ENCODE measurements around the gene AHNAK2.
"Not testable (repeated sequence)": the region's sequence is repeated elsewhere in the genome, so short reads cannot be mapped to it uniquely, and the experiment has no call there.

Gene AHNAK2

DNA sequence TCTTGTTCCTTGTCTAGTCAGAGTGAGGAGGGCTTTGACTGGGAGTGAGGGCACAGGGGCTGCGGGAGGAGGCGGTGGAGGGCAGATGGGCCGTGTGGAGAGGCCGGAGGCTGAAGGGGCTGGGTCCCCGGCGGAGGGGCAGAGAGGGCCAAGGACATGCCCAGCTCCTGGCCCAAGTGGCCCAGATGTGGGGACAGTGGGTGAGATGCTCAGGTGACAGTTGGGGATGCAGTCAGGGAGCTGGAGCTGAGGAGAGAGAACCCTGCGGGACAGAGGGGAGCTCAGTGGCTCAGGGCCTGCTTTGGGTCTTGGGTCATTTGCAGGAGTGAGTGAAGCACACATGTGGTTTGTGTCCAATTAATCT, 80.0 kb downstream of the AHNAK2 start:
- no peak for DNase-seq (ENCODE audit: low spot score)

DNA sequence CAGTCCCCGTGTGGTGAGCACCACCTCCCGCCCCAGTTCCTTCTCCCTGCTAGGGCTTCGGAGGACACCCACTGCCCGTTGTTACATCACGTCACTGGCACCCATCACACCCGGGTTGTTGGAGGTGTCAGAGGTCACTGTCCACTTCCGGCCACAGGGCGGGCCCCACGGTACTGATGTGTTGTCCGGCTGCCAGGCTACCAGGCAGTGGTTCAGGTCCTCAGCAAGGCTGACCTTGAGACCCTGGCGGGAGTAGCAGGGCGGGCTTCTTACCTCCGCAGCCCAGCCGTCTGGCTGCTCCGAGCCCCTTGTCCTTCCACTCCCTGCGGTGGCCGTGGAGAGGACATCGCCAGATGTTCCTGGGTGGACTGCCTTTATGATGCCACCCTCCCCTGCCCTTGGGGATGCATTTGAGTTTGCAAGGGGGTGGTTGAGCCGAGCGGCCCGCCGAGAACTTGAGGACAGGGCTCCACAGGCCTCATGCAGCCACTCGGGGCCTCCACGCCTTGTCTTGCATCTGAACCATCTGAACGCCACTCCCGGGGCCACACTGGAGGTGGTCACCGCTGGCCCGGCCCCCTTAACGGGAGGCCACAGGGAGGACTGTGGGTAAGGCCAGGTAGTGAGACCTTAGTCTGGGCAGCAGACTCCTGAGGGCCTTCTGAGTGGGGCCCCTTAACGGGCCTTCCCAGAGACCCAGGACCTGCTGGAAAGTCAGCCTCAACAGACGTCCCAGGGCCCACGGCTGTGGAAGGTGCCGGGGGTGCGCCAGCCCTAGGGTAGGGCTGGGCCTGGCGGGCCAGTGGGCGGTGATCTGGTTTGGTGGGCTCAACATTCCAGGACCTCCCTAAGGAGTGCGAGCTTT, 80.6 kb downstream of the AHNAK2 start:
- no peak for DNase-seq (ENCODE audit: low spot score)

DNA sequence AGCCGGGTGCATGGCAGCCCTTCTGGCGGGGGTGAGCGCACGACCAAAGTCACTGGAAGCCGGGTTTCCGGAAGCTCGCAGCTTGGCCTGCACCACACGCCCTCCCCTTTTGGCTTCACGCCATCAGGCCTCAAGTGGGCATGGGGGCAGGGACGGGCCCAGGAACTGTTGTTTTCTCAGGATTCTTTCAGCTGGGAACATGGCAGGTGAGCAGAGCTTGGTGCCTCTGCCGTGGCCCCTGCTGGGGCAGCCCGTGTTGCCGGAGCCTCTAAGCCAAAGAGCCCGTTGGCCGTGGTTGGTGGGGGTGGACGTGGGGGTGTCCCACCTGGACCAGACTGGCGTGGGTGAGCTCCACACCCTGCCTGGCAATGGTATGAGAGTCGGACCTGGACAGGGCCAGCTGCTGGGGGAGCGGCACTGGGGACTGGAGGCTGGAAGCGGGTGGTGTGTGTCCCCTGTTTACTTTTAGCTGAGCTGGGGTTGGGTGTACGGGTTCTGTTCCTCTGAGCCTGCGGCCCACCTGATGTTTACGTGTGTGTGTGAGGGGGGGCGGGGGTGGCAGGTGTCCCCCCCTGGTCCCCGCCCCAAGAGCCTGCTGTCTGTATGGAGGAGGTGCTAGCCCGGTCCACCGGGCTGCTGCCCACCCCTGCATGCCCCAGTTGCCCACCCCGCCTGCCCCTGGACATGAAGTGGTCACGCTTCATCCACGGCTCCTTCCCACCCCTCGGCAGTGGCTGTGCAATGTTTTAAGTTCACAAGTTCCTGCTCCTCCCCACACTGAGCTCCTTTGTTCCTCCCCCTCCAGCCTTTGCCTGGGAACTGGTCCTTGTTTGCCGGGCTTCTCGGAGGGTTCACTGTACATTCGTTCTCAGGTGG, 82.2 kb downstream of the AHNAK2 start:
- no peak for DNase-seq (ENCODE audit: low spot score)

DNA sequence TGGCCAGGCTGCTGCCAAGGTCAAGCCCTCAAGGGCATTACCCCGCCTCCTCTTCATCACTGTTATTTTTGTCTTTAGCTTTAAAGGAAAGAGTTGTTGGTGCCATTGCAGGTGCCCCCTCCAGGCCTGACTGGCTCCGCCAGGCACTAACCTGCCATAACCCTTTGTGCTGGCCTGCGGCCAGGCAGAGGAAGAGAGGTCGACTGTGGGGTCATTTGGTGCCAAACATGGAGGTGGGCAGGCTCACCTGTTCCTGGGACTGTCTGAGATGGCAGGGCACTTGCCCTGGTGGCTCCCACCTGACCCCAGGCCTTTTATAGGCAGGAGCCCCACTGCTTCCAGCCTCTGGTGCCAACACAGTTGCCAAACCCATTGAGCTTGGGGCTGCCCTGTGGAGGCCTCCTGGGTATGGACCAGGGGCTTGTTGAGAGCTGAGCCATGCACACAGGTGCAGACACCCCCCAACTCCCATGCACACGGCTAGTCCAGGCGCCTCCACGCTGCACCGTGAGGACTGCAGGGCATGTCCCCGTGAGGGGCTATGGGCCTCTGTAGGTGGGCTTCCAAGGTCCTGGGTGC, 82.9 kb downstream of the AHNAK2 start:
- DNase-seq (ENCODE audit: low spot score), result no peak

DNA sequence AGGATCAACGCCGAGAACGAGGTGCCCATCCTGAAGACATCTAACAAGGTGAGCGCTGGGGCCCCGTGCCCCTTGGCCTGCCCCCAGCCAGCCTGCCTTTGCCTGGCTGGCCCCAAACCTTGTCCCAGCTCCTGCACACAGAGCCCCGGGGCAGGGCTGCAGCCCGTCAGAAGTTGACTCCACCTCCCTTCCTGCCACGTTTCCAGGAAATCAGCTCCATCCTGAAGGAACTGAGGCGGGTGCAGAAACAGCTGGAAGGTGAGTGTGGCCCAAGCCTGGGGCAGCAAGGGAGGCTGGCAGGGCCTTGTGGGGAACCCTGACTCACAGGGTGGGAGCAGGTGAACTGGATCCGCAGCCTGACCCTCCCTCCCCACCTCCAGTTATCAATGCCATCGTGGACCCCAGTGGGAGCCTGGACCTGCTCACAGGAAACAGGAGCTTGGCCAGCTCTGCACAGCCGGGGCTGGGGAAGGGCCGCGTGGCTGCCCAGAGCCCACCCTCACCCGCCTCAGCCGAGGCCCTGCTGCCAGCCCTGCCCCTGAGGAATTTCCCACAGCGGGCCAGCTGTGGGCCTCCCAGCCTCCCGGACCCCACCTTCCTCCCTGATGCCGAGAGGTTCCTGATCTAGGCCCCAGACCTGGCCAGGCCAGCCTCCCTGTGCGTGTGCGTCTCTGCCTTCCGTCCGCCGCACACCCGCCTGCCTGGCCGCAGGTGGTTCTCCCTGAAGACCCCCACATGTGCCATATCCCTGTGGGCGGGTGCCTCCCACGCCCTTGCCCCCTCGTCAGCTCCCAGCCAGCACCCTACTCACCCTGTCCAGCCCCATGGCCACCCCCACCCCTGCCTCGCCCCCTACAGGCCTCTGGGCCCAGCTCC, 83.6 kb downstream of the AHNAK2 start:
- DNase-seq (ENCODE audit: low spot score), result no peak

DNA sequence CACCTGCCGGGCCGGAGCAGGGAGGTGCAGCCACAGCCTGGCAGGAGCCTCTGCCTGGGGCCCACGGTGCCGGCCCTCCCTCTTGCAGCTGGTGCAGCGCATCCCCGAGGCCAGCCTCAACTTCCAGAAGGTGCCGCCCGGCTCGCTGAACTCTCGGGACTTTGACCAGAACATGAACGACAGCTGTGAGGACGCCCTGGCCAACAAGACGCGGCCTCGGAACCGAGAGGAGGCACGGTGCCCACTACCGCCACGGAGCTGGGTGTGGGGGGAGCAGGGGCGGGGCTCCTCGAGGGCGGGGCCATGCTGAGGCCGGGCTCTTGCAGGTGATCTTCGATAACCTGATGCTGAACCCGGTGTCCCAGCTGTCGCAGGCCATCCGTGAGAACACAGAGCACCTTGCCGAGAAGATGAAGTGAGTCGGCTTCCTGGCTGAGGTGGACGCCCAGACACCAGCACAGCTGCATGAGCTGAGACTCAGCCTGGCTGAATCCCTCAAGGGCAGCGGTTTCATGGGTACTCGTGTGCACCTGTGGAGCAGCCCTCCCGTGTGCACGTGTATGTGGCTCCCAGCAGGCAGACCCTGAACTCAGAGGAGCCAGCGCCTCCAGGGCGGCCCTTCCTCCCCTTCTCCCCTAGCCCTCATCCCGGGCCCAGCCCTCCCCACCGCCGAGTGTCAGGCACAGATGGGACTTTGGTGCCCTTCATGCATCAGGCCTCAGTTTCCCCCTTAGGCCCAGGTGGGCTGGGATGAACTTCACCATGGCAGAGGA, 84.6 kb downstream of the AHNAK2 start:
- no peak for DNase-seq (ENCODE audit: low spot score)

DNA sequence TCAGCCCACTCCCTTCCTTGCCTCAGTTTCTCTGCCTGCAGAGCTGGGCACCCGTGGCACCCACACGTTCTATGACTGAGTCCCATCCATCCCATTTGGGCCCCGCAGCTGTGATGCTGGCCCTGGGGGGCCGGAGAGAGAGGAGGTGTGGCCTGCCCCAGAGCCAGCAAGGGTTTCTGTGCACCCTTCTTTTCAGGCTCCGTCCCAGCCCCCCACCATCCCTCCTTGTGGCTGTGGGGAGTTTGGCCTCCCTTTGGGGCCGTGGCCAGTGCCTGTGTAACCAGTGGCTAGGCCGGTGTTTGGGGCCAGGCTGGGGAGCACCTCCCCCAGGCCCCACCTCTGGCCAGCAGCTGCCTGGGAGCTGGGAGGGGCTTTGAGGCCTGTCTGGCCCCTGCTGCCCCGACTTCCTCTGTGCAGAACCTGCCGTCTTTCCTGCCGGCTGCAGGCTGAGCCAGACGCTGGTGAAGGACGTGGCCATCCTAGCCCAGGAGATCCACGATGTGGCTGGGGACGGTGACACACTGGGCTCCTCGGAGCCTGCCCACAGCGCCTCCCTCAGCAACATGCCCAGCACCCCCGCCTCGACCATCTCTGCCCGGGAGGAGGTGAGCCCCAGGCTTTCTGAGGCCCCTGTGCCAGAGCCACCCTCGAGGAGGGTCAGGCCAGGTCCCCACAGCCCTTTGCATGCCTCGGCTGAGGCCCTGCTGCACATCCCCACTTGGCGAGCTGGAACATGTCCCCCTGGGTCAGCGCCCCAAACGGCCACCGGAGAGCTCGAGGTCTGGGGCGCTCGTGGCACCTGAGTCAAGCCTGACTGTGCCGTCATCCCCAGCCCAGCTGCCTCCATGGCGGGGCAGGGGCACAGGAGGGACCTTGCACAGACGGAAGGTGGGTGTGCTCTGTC, 85.4 kb downstream of the AHNAK2 start:
- no peak for DNase-seq (ENCODE audit: low spot score)

DNA sequence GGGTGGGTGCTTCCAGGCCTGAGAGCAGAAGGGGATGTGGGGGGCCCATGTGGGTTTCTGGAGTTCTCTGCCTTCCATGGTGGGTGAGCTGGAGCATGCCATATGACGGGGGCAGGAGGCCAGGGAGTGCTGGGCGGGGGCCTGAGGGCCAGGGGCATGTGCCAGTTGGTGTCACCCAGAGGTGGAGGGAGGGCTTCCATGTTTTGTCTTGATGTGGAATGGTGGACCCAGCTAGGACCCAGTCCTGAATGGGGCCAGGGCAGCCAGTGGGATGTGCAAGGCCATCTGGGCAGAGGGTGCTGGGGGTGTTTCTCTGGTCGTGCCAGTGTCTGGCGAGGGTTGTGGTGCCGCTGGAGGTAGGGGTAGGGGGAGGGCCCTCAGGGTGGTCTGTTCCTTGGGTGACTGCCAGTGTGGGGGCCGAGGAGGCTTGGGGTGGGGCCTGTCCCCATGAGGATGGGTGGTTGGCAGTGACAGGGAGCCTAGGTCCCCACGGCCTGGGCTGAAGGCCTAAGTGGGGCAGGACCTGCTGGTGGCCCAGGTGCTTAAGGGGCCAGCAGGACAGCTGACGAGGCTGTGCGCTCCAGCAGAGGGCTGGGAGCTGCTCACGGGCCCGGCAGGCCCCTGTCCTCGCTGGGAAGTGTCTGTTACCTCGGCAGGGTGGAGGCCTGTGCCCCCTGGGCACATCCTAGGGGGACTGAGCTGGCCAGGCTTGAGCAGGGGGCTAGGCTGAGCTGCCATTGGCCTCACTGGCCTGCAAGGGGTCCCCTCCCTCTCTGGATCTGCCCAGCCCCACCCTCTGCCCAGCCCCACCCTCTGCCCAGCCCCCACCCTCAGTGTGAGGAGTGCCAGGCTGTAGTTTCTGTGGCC, 86.3 kb downstream of the AHNAK2 start:
- no peak for DNase-seq (ENCODE audit: low spot score)

DNA sequence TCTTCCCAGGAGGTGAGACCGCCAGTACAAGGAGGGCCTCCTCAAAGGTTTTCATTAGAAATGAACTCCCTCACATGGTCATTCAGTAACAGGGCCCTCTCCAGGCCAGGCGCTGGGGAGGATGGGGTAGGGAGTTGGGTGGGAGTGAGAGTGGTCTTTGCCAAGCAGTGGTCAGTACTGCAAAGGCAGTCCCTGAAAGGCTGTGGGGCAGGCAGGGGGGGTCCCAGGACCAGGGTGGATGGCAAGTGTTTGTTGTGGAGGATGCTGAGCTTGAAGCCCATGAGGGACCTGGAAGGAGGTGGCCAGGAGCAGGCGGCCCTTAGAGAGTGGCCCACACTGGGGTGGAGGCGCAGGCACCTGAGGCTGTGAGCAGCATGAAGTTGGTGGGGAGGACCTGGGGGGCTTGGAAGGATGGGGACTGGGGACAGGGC, 87.0 kb downstream of the AHNAK2 start:
- DNase-seq (ENCODE audit: low spot score), result no peak

DNA sequence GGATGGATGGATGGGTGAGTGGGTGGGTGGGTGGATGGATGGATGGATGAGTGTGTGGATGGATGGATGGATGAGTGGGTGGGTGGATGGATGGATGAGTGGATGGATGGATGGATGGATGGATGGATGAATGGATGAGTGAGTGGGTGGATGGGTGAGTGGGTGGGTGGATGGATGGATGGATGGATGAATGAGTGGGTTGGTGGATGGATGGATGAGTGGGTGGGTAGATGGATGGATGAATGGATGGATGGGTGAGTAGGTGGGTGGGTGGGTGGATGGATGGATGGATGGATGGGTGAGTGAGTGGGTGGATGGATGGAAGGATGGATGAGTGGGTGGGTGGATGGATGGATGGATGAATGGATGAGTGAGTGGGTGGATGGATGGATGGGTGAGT, 87.9 kb downstream of the AHNAK2 start:
- DNase-seq (ENCODE audit: low spot score), result not testable (repeated sequence)

DNA sequence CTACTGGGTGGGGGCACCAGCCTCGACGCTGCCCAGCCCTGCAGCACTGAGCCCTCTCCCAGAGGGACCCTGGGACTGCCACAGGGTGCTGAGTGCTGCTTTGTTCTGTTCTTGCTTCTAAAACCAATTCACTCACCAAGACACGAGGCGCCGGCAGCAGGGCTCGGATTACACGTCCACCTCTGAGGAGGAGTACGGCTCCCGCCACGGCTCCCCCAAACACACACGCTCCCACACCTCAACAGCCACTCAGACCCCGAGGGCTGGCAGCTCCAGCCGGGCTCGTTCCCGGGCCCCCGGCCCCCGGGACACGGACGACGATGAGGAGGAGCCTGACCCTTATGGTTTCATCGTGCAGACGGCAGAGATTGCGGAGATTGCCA, 88.8 kb downstream of the AHNAK2 start:
- DNase-seq (ENCODE audit: low spot score), result no peak

DNA sequence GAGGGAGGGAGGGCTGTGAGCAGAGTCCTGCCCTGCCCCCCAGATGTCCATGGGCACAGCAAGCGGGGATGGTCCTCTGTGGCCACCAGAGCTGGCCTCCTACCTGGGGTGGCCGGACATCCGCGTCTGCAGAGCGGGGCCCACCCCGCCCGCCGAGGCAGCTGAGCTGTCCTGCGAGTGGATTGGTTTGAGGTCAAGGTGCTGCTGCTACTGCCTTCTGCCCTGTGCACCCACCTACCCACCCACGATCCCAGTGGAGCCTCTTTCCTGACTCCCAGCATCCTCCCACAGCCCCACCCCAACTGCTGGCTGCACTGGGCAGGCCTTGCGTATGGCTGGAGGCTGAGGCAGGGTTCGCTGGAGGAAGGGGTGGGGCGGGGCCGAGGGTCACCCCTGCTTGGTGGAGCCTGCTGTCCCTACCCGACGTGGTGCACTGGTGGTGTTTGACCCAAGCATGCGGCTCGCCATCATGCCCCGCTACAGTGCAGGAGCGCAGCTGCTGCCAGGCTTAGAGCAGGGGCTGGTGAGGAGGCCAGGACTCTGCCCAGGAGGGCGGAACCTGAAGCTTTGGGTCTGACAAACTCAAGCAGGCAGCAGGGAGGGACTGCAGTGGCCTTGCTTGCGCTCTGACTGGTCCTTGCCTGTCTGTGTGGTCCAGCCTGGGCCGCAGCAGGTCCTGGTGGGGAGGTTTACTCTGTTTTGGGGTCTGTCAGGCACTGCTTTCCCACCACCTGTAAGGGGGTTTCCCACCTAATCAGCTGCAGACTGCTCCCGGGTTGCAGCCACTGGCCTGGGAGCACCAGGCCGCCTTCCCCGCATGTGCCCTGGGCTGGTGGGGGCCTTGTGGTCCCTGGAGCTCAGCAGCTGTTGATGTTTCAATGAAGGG, 89.4 kb downstream of the AHNAK2 start:
- DNase-seq (ENCODE audit: low spot score), result no peak

DNA sequence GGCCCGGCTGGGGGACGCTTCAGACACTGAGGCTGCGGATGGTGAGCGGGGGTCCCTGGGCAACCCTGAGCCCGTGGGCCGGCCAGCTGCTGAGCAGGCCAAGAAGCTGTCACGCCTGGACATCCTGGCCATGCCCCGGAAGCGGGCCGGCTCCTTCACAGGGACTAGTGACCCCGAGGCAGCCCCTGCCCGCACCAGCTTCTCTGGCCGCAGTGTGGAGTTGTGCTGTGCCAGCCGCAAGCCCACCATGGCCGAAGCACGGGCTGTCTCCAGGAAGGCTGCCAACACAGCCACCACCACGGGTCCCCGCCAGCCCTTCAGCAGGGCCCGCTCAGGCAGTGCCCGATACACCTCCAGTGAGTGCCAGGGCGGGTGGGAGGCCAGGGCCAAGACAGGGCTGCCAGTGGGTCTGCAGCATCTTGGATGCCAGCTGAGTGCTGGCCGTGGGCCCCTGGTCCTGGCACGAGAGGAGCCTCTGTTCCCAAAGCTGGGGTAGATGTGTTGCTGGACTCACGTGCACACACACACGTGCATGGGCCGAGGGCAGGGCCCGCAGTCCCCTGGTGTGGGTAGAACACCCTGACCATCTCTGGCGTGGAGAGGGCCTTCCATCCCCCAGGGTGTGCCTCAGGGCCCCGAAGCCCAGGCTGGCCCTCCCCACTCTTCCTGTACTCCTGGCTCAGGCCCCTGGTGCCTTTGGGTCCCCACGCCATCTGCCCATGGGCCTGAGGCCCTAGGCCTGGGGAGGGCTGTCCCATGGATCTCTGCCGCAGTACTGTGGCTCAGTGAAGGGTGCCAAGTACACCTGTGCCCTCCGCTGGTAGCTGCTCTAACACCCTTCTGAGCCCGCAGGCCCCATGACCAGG, 90.3 kb downstream of the AHNAK2 start:
- no peak for DNase-seq (ENCODE audit: low spot score)

All from LoVo (cell line).